SK-N-SH (cell line): ENCODE measurements around the gene GSDMA. TPM values are rescaled to one million over a fixed set of nuclear protein-coding genes. Genes with fewer than 3 reads are reported as not detected.

Source experiments
- CTCF ChIA-PET: fragments of 300-600, 350-600 bp; formaldehyde crosslinking; extraction: SDS; loops from one replicate; lab custom pipeline; 2021; lab: Yijun Ruan, JAX
- POLR2A ChIA-PET: fragments of 350-600 bp; sonication (Branson Sonifier 250); formaldehyde crosslinking; extraction: SDS; loops from one replicate; lab custom pipeline; 2020; ENCODE audit warnings: antibody characterized with exemption, inconsistent platforms; lab: Yijun Ruan, JAX
- DNase-seq: peaks from one replicate; pipeline ENCODE4 v3.0.0; 2012
- H2AFZ ChIP-seq: fragments of 200-600 bp; sonication (generic); 2 replicates; pipeline ENCODE4 v1.8.1; 2016; ENCODE audit warnings: antibody characterized with exemption, mild to moderate bottlenecking, low read depth
- H3F3A ChIP-seq: fragments of 200-600 bp; sonication (generic); replicated peaks from 2 replicates; pipeline ENCODE3; 2016; ENCODE audit warnings: antibody characterized with exemption, mild to moderate bottlenecking; ENCODE audit not compliant: insufficient read depth
- H3K27ac ChIP-seq, 2 experiments: fragments of 200-500 bp in 1 of 2; fragments of 200-600 bp in 1 of 2; sonication (Bioruptor generic) in 1 of 2; sonication (generic), shearing (Covaris generic) in 1 of 2; 2 replicates each; pipeline versions ENCODE4 v1.5.1 to v1.6.1; 2014 to 2016; ENCODE audit warnings: low read depth in 2 of 2, inconsistent platforms in 1 of 2, low read length in 1 of 2, mild to moderate bottlenecking in 1 of 2, mixed read lengths in 1 of 2
- H3K27me3 ChIP-seq: fragments of 200-600 bp; sonication (generic), shearing (Covaris generic); 2 replicates; pipeline ENCODE4 v1.6.1; 2016; ENCODE audit warnings: mixed run types; ENCODE audit not compliant: insufficient read depth
- H3K36me3 ChIP-seq, 2 experiments: fragments of 200-500 bp in 1 of 2; fragments of 200-600 bp in 1 of 2; sonication (Bioruptor generic) in 1 of 2; sonication (generic) in 1 of 2; replicated peaks in 1 of 2; 2 replicates each; pipeline versions ENCODE3 to v1.5.1; 2014 to 2016; ENCODE audit warnings: low read length in 1 of 2, mild to moderate bottlenecking in 1 of 2; ENCODE audit not compliant: insufficient read depth in 2 of 2, control insufficient read depth in 1 of 2
- H3K4me1 ChIP-seq, 2 experiments: fragments of 200-500 bp in 1 of 2; fragments of 200-600 bp in 1 of 2; sonication (Bioruptor generic) in 1 of 2; sonication (generic), shearing (Covaris generic) in 1 of 2; 2 replicates each; pipeline versions ENCODE4 v1.5.1 to v1.6.1; 2014 to 2016; ENCODE audit warnings: low read depth in 1 of 2, low read length in 1 of 2, mixed run types in 1 of 2; ENCODE audit not compliant: insufficient read depth in 2 of 2, control insufficient read depth in 1 of 2
- H3K4me2 ChIP-seq: fragments of 200-600 bp; sonication (generic), shearing (Covaris generic); 2 replicates; pipeline ENCODE4 v1.6.1; 2017; ENCODE audit warnings: mixed run types
- H3K4me3 ChIP-seq, 2 experiments: fragments of 200-500 bp in 1 of 2; fragments of 200-600 bp in 1 of 2; sonication (Bioruptor generic) in 1 of 2; sonication (generic), shearing (Covaris generic) in 1 of 2; 2 replicates each; pipeline versions ENCODE4 v1.5.1 to v1.8.1; 2014 to 2016; ENCODE audit warnings: low read depth in 2 of 2, inconsistent platforms in 1 of 2, low read length in 1 of 2, mild to moderate bottlenecking in 1 of 2, mixed read lengths in 1 of 2, moderate library complexity in 1 of 2
- H3K79me2 ChIP-seq: fragments of 200-600 bp; sonication (generic); 2 replicates; pipeline ENCODE4 v1.8.1; 2017; ENCODE audit warnings: mild to moderate bottlenecking; ENCODE audit not compliant: insufficient read depth
- H3K9ac ChIP-seq: fragments of 200-600 bp; sonication (generic); 2 replicates; pipeline ENCODE4 v1.6.1; 2017; ENCODE audit warnings: mixed run types
- H3K9me2 ChIP-seq: fragments of 200-600 bp; sonication (generic); 2 replicates; pipeline ENCODE4 v1.6.1; 2017; ENCODE audit warnings: mixed run types
- H3K9me3 ChIP-seq: fragments of 200-600 bp; sonication (generic); 2 replicates; pipeline ENCODE4 v1.6.1; 2017; ENCODE audit warnings: mixed run types, mild to moderate bottlenecking, moderate library complexity
- H4K20me1 ChIP-seq: fragments of 200-600 bp; sonication (generic); 2 replicates; pipeline ENCODE4 v1.6.1; 2017; ENCODE audit warnings: mild to moderate bottlenecking, mixed run types; ENCODE audit not compliant: insufficient read depth
- EZH2phosphoT487 ChIP-seq: fragments of 200-600 bp; sonication (generic); IDR thresholded peaks from 2 replicates; pipeline ENCODE4 v1.6.1; 2017; ENCODE audit warnings: low read depth, mixed run types, mild to moderate bottlenecking, antibody characterized with exemption, moderate library complexity, borderline replicate concordance
- FOSL2 ChIP-seq: IDR thresholded peaks from 2 replicates; pipeline ENCODE4 v1.4.0; 2012; ENCODE audit warnings: low read depth, mild to moderate bottlenecking, moderate library complexity, borderline replicate concordance
- MXI1 ChIP-seq: IDR thresholded peaks from 2 replicates; pipeline ENCODE4 v1.6.1; 2012; ENCODE audit warnings: mild to moderate bottlenecking, low read depth, low read length, improper control_type of control experiment
- REST ChIP-seq: IDR thresholded peaks from 2 replicates; pipeline ENCODE4 v1.6.1; 2012; ENCODE audit warnings: mild to moderate bottlenecking, low read depth, low read length, moderate library complexity
- RFX5 ChIP-seq: IDR thresholded peaks from 2 replicates; pipeline ENCODE4 v1.6.1; 2012; ENCODE audit warnings: mild to moderate bottlenecking, improper control_type of control experiment, low read length
- RXRA ChIP-seq: IDR thresholded peaks from 2 replicates; pipeline ENCODE4 v1.4.0; 2012; ENCODE audit warnings: low read depth, mild to moderate bottlenecking, borderline replicate concordance
- SIN3A ChIP-seq: IDR thresholded peaks from 2 replicates; pipeline ENCODE4 v1.6.1; 2012; ENCODE audit warnings: low read depth, mild to moderate bottlenecking, low read length, moderate library complexity, borderline replicate concordance
- SMC3 ChIP-seq: IDR thresholded peaks from 2 replicates; pipeline ENCODE4 v1.6.1; 2012; ENCODE audit warnings: low read depth, low read length, improper control_type of control experiment
- USF2 ChIP-seq: fragments of 150-350 bp; IDR thresholded peaks from 2 replicates; pipeline ENCODE4 v1.6.1; 2017; ENCODE audit warnings: antibody characterized with exemption, low read length, low read depth, borderline replicate concordance
- YY1 ChIP-seq: IDR thresholded peaks from 2 replicates; pipeline ENCODE4 v1.4.0; 2012; ENCODE audit warnings: low read depth, mild to moderate bottlenecking
- ZBTB33 ChIP-seq: IDR thresholded peaks from 2 replicates; pipeline ENCODE4 v1.4.0; 2012; ENCODE audit warnings: low read depth, borderline replicate concordance
- WGBS: methylation state at CpG from one replicate; pipeline ENCODE4 v1.1.6; 2017; ENCODE audit warnings: low lambda C conversion rate; 5-methylcytosine and 5-hydroxymethylcytosine counted together
- polyA plus RNA-seq, 3 experiments: library from polyadenylated mRNA; depleted of rRNA; stranded (reverse); fragments of >200 nt; gene quantifications; 2 replicates each; pipeline ENCODE4 v1.2.3, GENCODE V29; 2012

GSDMA gene
- polyA plus RNA-seq (2012; rRNA removed), result not detected in 2 replicates
- 0.01 and 0.03 TPM in 2 replicates for polyA plus RNA-seq (2012; cell fraction: cytosol; rRNA removed)
- polyA plus RNA-seq (2012; cell fraction: nucleus; rRNA removed), result not detected in 2 replicates

GRCh38 chr17:39962642-39963220 lies at the start of gene GSDMA:
Gene GSDMA (plus strand): TSS chr17:39963004. CDS start chr17:39965688, 2,684 bp downstream.
- no peaks in the 10 kb centered on the region for H3K27me3 ChIP-seq
- WGBS, result 46% methylated on average over 5 of the region's 6 CpGs
- no peak within 1 kb of the TSS for H2AFZ ChIP-seq
- H3K4me2 ChIP-seq, result no peak within 1 kb of the TSS
- no peaks in the 10 kb centered on the region for H3K9me3 ChIP-seq
- H3K36me3 ChIP-seq, result no peaks in the 10 kb centered on the region
- TF ChIP-seq SMC3 (no peak), FOSL2 (no peak), SIN3A (no peak)
- no peaks in the 10 kb centered on the region for H3K79me2 ChIP-seq
- no peaks in the 10 kb centered on the region for H3K9me2 ChIP-seq
- H3K9ac ChIP-seq, result no peak within 1 kb of the TSS
- ChIA-PET POLR2A (interaction anchor here (2.3 kb wide), 1 partner anchor 17 kb away, joined by 7 read pairs; the partner anchor contains the start of gene PSMD3), CTCF (interaction anchor here (1.0 to 1.2 kb wide), 2 partner anchors 13 to 23 kb away, joined by 3 to 9 read pairs; no protein-coding TSS in a partner anchor)
- H3F3A ChIP-seq, result no peaks in the 10 kb centered on the region
- DNase-seq, result no peak
- H4K20me1 ChIP-seq, result no peaks in the 10 kb centered on the region
- no peak within 1 kb of the TSS for H3K27ac ChIP-seq
- H3K4me1 ChIP-seq, result no peaks in the 10 kb centered on the region
- no peak within 1 kb of the TSS for H3K4me3 ChIP-seq

GRCh38 chr17:39913989-39914388 lies 48.8 kb upstream of the GSDMA start:
- TF ChIP-seq EZH2phosphoT487 (no peak), RXRA (no peak)
- CTCF ChIA-PET, result interaction anchor here (1.1 kb wide), 1 partner anchor 9 kb away, joined by 3 read pairs; no protein-coding TSS in a partner anchor

GRCh38 chr17:39915559-39915958 lies 47.2 kb upstream of the GSDMA start:
- no peaks in the 10 kb centered on the region for H3K4me1 ChIP-seq
- no peak overlapping the region for H2AFZ ChIP-seq
- no peak overlapping the region for H3K4me3 ChIP-seq
- DNase-seq, result no peak
- CTCF ChIA-PET, result interaction anchor here (0.8 to 1.0 kb wide), 2 partner anchors 43 to 63 kb away, joined by 3 read pairs; no protein-coding TSS in a partner anchor
- H3K9me3 ChIP-seq, result no peaks in the 10 kb centered on the region
- 95% methylated on average over 4 of the region's 4 CpGs for WGBS
- H3K36me3 ChIP-seq, result peaks cover 6% of the 10 kb centered on the region in 2 experiments
- no peaks in the 10 kb centered on the region for H3K27me3 ChIP-seq
- no peaks in the 10 kb centered on the region for H4K20me1 ChIP-seq
- H3F3A ChIP-seq, result no peaks in the 10 kb centered on the region
- H3K9ac ChIP-seq, result no peak overlapping the region
- no peak overlapping the region for H3K4me2 ChIP-seq
- POLR2A ChIA-PET, result no interaction called here
- no peaks in the 10 kb centered on the region for H3K79me2 ChIP-seq
- no peak overlapping the region for H3K27ac ChIP-seq
- H3K9me2 ChIP-seq, result no peaks in the 10 kb centered on the region
- no peak for TF ChIP-seq USF2
- TF ChIP-seq ZBTB33, result no peak
- TF ChIP-seq REST, result no peak
- TF ChIP-seq FOSL2, result no peak
- no peak for TF ChIP-seq RFX5
- TF ChIP-seq MXI1, result no peak
- no peak for TF ChIP-seq EZH2phosphoT487
- TF ChIP-seq YY1, result no peak

More at GRCh38 chr17:39913989-39914388, 48.8 kb upstream of the GSDMA start:
- Histone ChIP-seq H3K9ac (no peak overlapping the region), H4K20me1 (no peaks in the 10 kb centered on the region), H3K9me2 (no peaks in the 10 kb centered on the region), H2AFZ (no peak overlapping the region), H3K27me3 (no peaks in the 10 kb centered on the region), H3K4me1 (no peaks in the 10 kb centered on the region), H3K9me3 (no peaks in the 10 kb centered on the region), H3K4me2 (no peak overlapping the region), H3K79me2 (no peaks in the 10 kb centered on the region), H3K27ac (no peak overlapping the region), H3K36me3 (peaks cover under 1 to 6% of the 10 kb centered on the region in 2 experiments), H3K4me3 (no peak overlapping the region), H3F3A (no peaks in the 10 kb centered on the region)
- DNase-seq, result no peak
- POLR2A ChIA-PET, result no interaction called here
- WGBS, result 72% methylated on average over 3 of the region's 3 CpGs
